GM23338 (cell line): ENCODE measurements around the gene KCNIP1. TPM values are rescaled to one million over a fixed set of nuclear protein-coding genes. Genes with fewer than 3 reads are reported as not detected.

ENCODE experiments used
- ATAC-seq: fragments of 200-7000 bp; cut with Tn5 transposase; 3 replicates; pipeline ENCODE4 v1.9.1; 2020
- DNase-seq: peaks from one replicate; pipeline ENCODE4 v3.0.0-alpha.2; 2015; ENCODE audit warnings: low spot score
- H2AFZ ChIP-seq: fragments of 200-600 bp; sonication (generic); 2 replicates; pipeline ENCODE4 v1.8.0; 2016; ENCODE audit warnings: antibody characterized with exemption, mild to moderate bottlenecking, moderate library complexity
- H3F3A ChIP-seq: fragments of 200-600 bp; sonication (generic); replicated peaks from 2 replicates; pipeline ENCODE4 v1.8.0; 2017; ENCODE audit warnings: antibody characterized with exemption, mixed run types, low read depth
- H3K27ac ChIP-seq: fragments of 200-600 bp; sonication (generic); 2 replicates; pipeline ENCODE4 v1.6.1; 2016; ENCODE audit warnings: low read depth
- H3K27me3 ChIP-seq: fragments of 200-600 bp; sonication (generic); 2 replicates; pipeline ENCODE4 v1.8.0; 2016; ENCODE audit warnings: mild to moderate bottlenecking, mixed run types, moderate library complexity; ENCODE audit not compliant: insufficient read depth
- H3K36me3 ChIP-seq: fragments of 200-600 bp; sonication (generic); 2 replicates; pipeline ENCODE4 v1.8.0; 2016; ENCODE audit warnings: mild to moderate bottlenecking; ENCODE audit not compliant: insufficient read depth
- H3K4me1 ChIP-seq: fragments of 200-600 bp; sonication (generic); 2 replicates; pipeline ENCODE4 v1.8.0; 2016; ENCODE audit warnings: mild to moderate bottlenecking, moderate library complexity; ENCODE audit not compliant: insufficient read depth
- H3K4me2 ChIP-seq: fragments of 200-600 bp; sonication (generic); 2 replicates; pipeline ENCODE4 v1.7.1; 2017; ENCODE audit warnings: mixed run types
- H3K4me3 ChIP-seq: fragments of 200-600 bp; sonication (generic); 2 replicates; pipeline ENCODE4 v1.6.1; 2016; ENCODE audit warnings: mixed run types
- H3K79me2 ChIP-seq: fragments of 200-600 bp; sonication (generic); replicated peaks from 2 replicates; pipeline ENCODE4 v1.8.0; 2017; ENCODE audit warnings: mild to moderate bottlenecking; ENCODE audit not compliant: insufficient read depth
- H3K9me2 ChIP-seq: fragments of 200-600 bp; sonication (generic); 2 replicates; pipeline ENCODE4 v1.8.0; 2017; ENCODE audit not compliant: insufficient read depth
- H4K20me1 ChIP-seq: fragments of 200-600 bp; sonication (generic); replicated peaks from 2 replicates; pipeline ENCODE4 v1.8.0; 2017; ENCODE audit warnings: mild to moderate bottlenecking; ENCODE audit not compliant: insufficient read depth
- H3K27ac Mint-ChIP-seq: 2 replicates; pipeline ENCODE4 v1.8.0; 2020; ENCODE audit warnings: inconsistent platforms, mild to moderate bottlenecking, moderate library complexity, mixed read lengths
- H3K27me3 Mint-ChIP-seq: 3 replicates; pipeline ENCODE4 v1.8.0; 2022; ENCODE audit warnings: low read depth, mild to moderate bottlenecking, moderate library complexity, mixed read lengths, inconsistent platforms; ENCODE audit not compliant: insufficient read depth, poor library complexity
- H3K36me3 Mint-ChIP-seq: 3 replicates; pipeline ENCODE4 v1.8.0; 2021; ENCODE audit warnings: low read depth, mild to moderate bottlenecking, inconsistent platforms, moderate library complexity, mixed read lengths
- H3K4me1 Mint-ChIP-seq: 3 replicates; pipeline ENCODE4 v1.8.0; 2020; ENCODE audit warnings: mild to moderate bottlenecking, inconsistent platforms, mixed read lengths
- H3K4me3 Mint-ChIP-seq: 3 replicates; pipeline ENCODE4 v1.8.0; 2021; ENCODE audit warnings: moderate library complexity, mild to moderate bottlenecking, inconsistent platforms, mixed read lengths
- H3K9me3 Mint-ChIP-seq: 3 replicates; pipeline ENCODE4 v1.8.0; 2020; ENCODE audit warnings: moderate library complexity, mild to moderate bottlenecking, inconsistent platforms, mixed read lengths
- CREB1 ChIP-seq: fragments of 250-450 bp; sonication (Bioruptor Pico); IDR thresholded peaks from 2 replicates; pipeline ENCODE4 v1.5.0; 2020; ENCODE audit warnings: low read depth, mild to moderate bottlenecking, moderate library complexity
- EZH2phosphoT487 ChIP-seq: fragments of 200-600 bp; sonication (generic); IDR thresholded peaks from one replicate; pipeline ENCODE4 v1.8.1; 2018; ENCODE audit warnings: antibody characterized with exemption; ENCODE audit not compliant: unreplicated experiment
- NANOG ChIP-seq: IDR thresholded peaks from 2 replicates; pipeline ENCODE4 v1.6.1; 2016; ENCODE audit warnings: antibody characterized with exemption, borderline replicate concordance
- POLR2AphosphoS5 ChIP-seq: IDR thresholded peaks from 2 replicates; pipeline ENCODE4 v1.6.1; 2016; ENCODE audit warnings: antibody characterized with exemption, low read depth
- STAT1 ChIP-seq: IDR thresholded peaks from one replicate; pipeline ENCODE4 v1.6.1; 2016; ENCODE audit warnings: antibody characterized with exemption; ENCODE audit not compliant: unreplicated experiment
- ZNF331 ChIP-seq: fragments of 250-450 bp; sonication (Bioruptor Pico); IDR thresholded peaks from 2 replicates; pipeline ENCODE4 v1.5.0; 2020; ENCODE audit warnings: low read depth, mild to moderate bottlenecking, moderate library complexity
- polyA plus RNA-seq: library from polyadenylated mRNA; unstranded; fragments of >200 nt; fragmentation: Nextera tagmentation; extraction: Ambion mirVana; gene quantifications from 2 replicates; pipeline ENCODE4 v1.2.1, GENCODE V29; 2016
- total RNA-seq: library from RNA; depleted of rRNA; stranded (reverse); fragments of >200 nt; shearing (Covaris generic); gene quantifications from 2 replicates; pipeline ENCODE4 v1.2.3, GENCODE V29; 2014
- TF ChIP-seq, protein P1 (sequence below): fragments of 250-450 bp; sonication (Bioruptor Pico); IDR thresholded peaks from 2 replicates; pipeline ENCODE4 v1.5.0; 2020; ENCODE audit warnings: mild to moderate bottlenecking, moderate library complexity
- TF ChIP-seq, protein P2 (sequence below): IDR thresholded peaks from one replicate; pipeline ENCODE4 v1.6.1; 2018; ENCODE audit warnings: antibody characterized with exemption; ENCODE audit not compliant: unreplicated experiment

Gene KCNIP1
- total and polyA plus RNA-seq, 2 experiments from 2014 or later, result 0.31 to 0.87 TPM

DNA sequence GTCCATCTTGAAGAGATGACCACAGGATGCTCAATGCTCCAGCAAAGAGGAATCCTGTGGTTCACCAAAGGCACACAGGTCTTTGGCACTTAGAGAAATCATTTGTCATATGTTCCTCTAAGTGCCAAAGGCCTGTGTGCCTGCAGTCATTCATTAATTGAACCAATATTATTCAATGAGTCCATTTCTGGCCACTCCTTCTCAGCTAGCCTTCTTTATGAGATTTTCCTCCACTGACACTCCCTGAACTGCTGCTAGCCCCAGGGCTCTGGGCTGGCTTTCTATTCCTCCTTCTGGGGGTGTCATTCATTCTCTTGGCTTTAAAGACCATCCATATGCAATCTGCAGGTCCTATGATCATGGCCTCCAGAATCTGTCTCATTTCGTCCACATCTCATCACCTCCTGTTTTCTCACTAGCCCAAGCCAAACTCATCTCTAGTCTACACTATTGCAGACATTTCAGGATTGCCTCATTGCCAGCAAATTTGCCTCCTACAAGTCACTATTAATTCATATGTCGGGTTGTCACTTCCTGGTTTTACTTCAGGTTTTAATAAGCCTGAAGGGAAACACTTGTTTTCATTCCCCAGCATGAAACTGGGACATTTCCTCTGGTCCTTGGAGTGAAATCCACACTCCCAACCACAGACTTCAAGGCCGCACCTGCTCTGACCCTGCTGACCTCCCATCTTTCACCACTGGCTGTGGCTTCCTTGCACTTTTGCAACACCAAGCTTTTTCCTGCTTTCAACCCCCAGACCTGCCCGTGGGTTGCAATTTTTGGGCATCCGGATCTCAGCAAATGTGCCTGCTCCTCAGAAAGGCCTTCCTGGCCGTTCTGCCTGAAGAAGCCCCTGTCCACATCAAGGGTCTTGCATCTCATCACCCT lies 35.1 kb downstream of the KCNIP1 start:
- Histone ChIP-seq H3K4me3 (no peak overlapping the region), H3K9me2 (no peaks in the 10 kb centered on the region), H2AFZ (no peak overlapping the region), H3K27me3 (no peaks in the 10 kb centered on the region), H3K79me2 (no peaks in the 10 kb centered on the region), H3K36me3 (no peaks in the 10 kb centered on the region), H3K27ac (no peak overlapping the region), H3F3A (no peaks in the 10 kb centered on the region), H3K4me2 (no peak overlapping the region), H4K20me1 (no peaks in the 10 kb centered on the region), H3K4me1 (peaks cover 2% of the 10 kb centered on the region)
- Mint-ChIP-seq H3K9me3 (no peaks in the 10 kb centered on the region), H3K27me3 (no peaks in the 10 kb centered on the region), H3K36me3 (no peaks in the 10 kb centered on the region), H3K27ac (no peak overlapping the region), H3K4me1 (peaks cover 17% of the 10 kb centered on the region), H3K4me3 (no peak overlapping the region)
- DNase-seq (no peak), ATAC-seq (no peak)
- no peak for TF ChIP-seq CREB1
- TF ChIP-seq, protein P1, sequence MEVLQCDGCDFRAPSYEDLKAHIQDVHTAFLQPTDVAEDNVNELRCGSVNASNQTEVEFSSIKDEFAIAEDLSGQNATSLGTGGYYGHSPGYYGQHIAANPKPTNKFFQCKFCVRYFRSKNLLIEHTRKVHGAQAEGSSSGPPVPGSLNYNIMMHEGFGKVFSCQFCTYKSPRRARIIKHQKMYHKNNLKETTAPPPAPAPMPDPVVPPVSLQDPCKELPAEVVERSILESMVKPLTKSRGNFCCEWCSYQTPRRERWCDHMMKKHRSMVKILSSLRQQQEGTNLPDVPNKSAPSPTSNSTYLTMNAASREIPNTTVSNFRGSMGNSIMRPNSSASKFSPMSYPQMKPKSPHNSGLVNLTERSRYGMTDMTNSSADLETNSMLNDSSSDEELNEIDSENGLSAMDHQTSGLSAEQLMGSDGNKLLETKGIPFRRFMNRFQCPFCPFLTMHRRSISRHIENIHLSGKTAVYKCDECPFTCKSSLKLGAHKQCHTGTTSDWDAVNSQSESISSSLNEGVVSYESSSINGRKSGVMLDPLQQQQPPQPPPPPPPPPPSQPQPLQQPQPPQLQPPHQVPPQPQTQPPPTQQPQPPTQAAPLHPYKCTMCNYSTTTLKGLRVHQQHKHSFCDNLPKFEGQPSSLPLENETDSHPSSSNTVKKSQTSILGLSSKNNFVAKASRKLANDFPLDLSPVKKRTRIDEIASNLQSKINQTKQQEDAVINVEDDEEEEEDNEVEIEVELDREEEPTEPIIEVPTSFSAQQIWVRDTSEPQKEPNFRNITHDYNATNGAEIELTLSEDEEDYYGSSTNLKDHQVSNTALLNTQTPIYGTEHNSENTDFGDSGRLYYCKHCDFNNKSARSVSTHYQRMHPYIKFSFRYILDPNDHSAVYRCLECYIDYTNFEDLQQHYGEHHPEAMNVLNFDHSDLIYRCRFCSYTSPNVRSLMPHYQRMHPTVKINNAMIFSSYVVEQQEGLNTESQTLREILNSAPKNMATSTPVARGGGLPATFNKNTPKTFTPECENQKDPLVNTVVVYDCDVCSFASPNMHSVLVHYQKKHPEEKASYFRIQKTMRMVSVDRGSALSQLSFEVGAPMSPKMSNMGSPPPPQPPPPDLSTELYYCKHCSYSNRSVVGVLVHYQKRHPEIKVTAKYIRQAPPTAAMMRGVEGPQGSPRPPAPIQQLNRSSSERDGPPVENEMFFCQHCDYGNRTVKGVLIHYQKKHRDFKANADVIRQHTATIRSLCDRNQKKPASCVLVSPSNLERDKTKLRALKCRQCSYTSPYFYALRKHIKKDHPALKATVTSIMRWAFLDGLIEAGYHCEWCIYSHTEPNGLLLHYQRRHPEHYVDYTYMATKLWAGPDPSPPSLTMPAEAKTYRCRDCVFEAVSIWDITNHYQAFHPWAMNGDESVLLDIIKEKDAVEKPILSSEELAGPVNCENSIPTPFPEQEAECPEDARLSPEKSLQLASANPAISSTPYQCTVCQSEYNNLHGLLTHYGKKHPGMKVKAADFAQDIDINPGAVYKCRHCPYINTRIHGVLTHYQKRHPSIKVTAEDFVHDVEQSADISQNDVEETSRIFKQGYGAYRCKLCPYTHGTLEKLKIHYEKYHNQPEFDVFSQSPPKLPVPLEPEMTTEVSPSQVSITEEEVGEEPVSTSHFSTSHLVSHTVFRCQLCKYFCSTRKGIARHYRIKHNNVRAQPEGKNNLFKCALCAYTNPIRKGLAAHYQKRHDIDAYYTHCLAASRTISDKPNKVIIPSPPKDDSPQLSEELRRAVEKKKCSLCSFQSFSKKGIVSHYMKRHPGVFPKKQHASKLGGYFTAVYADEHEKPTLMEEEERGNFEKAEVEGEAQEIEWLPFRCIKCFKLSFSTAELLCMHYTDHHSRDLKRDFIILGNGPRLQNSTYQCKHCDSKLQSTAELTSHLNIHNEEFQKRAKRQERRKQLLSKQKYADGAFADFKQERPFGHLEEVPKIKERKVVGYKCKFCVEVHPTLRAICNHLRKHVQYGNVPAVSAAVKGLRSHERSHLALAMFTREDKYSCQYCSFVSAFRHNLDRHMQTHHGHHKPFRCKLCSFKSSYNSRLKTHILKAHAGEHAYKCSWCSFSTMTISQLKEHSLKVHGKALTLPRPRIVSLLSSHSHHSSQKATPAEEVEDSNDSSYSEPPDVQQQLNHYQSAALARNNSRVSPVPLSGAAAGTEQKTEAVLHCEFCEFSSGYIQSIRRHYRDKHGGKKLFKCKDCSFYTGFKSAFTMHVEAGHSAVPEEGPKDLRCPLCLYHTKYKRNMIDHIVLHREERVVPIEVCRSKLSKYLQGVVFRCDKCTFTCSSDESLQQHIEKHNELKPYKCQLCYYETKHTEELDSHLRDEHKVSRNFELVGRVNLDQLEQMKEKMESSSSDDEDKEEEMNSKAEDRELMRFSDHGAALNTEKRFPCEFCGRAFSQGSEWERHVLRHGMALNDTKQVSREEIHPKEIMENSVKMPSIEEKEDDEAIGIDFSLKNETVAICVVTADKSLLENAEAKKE (CRISPR knock-in tag), result no peak
- no peak for TF ChIP-seq STAT1
- TF ChIP-seq POLR2AphosphoS5, result no peak
- no peak for TF ChIP-seq NANOG

DNA sequence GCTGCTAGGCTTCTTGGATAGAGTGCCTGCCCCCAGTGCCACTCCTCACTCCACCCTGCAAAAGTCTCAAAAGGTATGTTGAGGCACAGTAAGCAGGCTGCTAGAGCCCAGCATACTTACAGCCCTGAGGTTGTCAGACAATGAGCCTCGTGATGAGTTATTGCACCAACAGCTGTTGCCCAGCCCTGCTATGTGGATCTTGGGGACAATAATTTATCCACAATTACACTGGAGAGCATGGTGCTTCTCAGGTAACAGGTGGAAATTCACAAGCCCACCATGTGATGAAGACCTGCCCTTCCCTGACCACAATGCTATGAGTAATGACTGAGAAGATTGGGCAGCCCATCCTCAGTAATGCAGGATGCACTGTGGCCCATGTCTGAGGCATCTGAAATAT lies 36.5 kb downstream of the KCNIP1 start:
- H3K27me3 Mint-ChIP-seq, result no peaks in the 10 kb centered on the region
- no peak overlapping the region for H3K4me2 ChIP-seq
- H3K9me2 ChIP-seq, result no peaks in the 10 kb centered on the region
- H3K27ac ChIP-seq, result no peak overlapping the region
- no peak overlapping the region for H3K27ac Mint-ChIP-seq
- no peak for ATAC-seq
- no peaks in the 10 kb centered on the region for H3K27me3 ChIP-seq
- H3K36me3 Mint-ChIP-seq, result no peaks in the 10 kb centered on the region; the same call in 2 of the 3 replicates
- no peaks in the 10 kb centered on the region for H3K4me1 ChIP-seq
- H3K36me3 ChIP-seq, result no peaks in the 10 kb centered on the region
- no peaks in the 10 kb centered on the region for H3K79me2 ChIP-seq
- H3K9me3 Mint-ChIP-seq, result peaks cover 2% of the 10 kb centered on the region
- peaks cover 14% of the 10 kb centered on the region for H3K4me1 Mint-ChIP-seq
- no peak for DNase-seq
- H3K4me3 Mint-ChIP-seq, result no peak overlapping the region
- no peak overlapping the region for H3K4me3 ChIP-seq
- no peak overlapping the region for H2AFZ ChIP-seq
- H3F3A ChIP-seq, result no peaks in the 10 kb centered on the region
- no peaks in the 10 kb centered on the region for H4K20me1 ChIP-seq
- TF ChIP-seq EZH2phosphoT487, result no peak
- TF ChIP-seq ZNF331 (CRISPR knock-in tag), result no peak
- TF ChIP-seq, protein P2, sequence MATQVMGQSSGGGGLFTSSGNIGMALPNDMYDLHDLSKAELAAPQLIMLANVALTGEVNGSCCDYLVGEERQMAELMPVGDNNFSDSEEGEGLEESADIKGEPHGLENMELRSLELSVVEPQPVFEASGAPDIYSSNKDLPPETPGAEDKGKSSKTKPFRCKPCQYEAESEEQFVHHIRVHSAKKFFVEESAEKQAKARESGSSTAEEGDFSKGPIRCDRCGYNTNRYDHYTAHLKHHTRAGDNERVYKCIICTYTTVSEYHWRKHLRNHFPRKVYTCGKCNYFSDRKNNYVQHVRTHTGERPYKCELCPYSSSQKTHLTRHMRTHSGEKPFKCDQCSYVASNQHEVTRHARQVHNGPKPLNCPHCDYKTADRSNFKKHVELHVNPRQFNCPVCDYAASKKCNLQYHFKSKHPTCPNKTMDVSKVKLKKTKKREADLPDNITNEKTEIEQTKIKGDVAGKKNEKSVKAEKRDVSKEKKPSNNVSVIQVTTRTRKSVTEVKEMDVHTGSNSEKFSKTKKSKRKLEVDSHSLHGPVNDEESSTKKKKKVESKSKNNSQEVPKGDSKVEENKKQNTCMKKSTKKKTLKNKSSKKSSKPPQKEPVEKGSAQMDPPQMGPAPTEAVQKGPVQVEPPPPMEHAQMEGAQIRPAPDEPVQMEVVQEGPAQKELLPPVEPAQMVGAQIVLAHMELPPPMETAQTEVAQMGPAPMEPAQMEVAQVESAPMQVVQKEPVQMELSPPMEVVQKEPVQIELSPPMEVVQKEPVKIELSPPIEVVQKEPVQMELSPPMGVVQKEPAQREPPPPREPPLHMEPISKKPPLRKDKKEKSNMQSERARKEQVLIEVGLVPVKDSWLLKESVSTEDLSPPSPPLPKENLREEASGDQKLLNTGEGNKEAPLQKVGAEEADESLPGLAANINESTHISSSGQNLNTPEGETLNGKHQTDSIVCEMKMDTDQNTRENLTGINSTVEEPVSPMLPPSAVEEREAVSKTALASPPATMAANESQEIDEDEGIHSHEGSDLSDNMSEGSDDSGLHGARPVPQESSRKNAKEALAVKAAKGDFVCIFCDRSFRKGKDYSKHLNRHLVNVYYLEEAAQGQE, result no peak
